Inferior parietal cortex (tissue), 1 donor: ENCODE results near the gene FBXO11.
A peak's percentile ranks its signal among the peaks of the same experiment; 100 is the strongest.
"Not testable (repeated sequence)": the region's sequence is repeated elsewhere in the genome, so short reads cannot be mapped to it uniquely, and the experiment has no call there.

ENCODE experiments used
- DNase-seq: peaks from one replicate; pipeline ENCODE4 v3.0.0-alpha.2; 2016; ENCODE audit errors: extremely low spot score

Gene FBXO11

GRCh38 chr2:47906157-47907038 lies at the start of gene FBXO11:
TSS of gene FBXO11 (minus strand) at chr2:47906498. CDS start at chr2:47905720, 778 bp downstream.
- peak; percentile 95 for DNase-seq

GRCh38 chr2:47950340-47951301 lies 44.3 kb upstream of the FBXO11 start:
- DNase-seq = no peak

DNA sequence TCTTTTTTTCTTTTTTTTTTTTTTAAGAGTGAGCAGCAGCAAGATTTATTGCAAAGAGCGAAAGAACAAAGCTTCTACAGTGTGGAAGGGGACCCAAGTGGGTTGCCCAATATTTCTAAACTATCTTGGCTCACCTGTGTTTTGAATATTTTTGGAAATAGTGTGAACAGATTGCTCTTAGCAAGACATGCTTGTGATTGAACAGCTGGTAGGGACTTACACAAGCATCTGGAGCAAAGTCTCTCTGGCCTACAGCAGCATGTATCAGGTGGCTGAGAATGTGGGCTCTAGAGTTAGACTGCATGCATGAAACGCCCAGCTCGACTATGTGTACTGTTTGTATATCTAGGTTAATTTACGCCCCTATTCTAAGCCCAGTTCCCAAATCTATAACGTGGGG lies 40.3 kb upstream of the FBXO11 start:
- no peak for DNase-seq

DNA sequence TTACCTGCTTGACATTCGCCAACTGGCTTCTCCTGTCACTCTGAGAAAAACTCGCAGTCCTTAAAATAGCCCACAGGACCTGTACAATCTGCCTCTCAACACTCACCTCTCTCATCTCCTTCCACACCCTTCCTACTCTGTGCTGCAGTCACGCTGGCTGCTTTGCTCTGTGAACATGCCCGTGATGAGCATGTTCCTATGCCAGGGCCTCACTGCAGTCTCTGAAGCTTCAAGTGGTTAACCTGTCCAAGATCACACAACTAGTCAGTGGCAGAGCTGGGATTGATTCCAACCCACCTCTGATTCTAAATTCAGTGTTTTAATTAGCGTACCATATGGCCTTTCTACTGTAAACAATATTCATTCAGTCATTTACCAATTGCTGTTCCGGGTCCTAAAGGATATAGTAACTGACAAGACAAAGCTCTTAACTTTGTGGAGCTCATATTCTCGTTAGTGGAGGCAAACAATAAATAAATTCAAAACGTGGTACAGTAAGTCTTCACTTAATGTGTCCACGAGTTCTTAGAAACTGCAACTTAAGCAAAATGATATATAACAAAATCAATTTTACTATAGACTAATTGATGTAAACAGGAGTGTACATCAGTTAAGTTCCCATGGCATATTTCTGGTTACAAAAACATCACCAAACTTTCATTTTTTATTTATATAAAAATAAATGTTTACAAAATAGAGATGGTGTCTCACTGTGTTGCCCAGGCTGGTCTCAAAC lies 38.9 kb upstream of the FBXO11 start:
- no peak for DNase-seq

GRCh38 chr2:47941936-47942335 lies 35.6 kb upstream of the FBXO11 start:
- DNase-seq = no peak

DNA sequence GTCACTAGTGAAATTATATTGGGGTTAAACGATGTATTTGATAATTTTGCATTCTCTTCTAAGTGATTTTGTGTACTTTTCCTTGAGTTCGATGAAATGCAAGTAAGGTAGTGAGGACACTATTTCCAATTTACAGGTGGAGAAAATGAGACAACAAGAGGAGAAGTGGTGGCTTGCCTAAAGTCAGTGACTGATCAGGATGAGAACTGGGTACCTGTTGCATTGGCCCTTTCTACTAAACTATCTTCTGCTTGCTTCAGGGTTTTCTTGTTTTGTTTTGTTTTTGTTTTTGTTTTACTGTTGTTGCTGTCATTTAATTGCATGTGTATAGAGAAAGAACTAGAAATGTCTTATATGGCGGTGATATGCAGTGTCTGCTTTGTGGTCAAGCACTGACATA lies 31.4 kb upstream of the FBXO11 start:
- no peak for DNase-seq

DNA sequence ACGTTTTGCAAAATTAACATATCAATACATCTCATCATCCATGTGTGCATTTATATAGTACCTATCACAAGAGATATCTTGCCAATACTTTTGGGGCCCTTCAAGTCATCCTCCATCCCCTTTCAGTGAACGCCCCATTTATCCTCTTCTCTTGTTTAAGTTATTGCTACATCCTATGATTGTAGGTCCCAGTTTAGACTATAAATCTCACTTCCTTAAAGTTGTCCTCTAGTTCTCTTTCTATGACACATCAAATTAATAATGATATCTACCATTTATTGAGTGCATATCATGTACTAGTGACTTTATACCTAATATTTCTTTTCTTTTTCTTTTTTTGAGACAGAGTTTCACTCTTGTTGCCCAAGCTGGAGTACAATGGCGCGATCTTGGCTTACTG lies 28.8 kb upstream of the FBXO11 start:
- DNase-seq = no peak

- no peak for DNase-seq
These were observed 11.7 kb upstream of the FBXO11 start for GRCh38 chr2:47918043-47918442.

- DNase-seq = no peak
These were observed 11.1 kb upstream of the FBXO11 start for GRCh38 chr2:47917276-47917961.

DNA sequence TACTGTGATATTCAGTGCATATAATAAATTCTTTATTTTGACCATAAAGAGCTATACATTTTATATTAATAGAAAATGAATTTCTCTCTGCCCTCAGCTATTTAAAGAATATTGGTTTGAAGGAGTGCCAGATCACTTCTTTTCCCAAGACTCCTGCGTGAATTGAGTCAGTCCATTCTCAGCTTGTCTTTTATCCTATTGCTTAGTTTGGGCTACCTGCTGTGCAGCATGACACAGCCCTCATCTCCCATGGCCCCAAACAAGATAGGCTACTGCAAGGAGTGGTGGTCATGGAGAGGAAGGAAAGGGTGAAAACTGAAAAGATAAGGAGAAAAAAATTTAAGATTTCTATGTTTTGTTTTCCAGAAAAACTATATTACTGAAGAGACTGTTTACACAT lies 10.1 kb upstream of the FBXO11 start:
- no peak for DNase-seq

DNA sequence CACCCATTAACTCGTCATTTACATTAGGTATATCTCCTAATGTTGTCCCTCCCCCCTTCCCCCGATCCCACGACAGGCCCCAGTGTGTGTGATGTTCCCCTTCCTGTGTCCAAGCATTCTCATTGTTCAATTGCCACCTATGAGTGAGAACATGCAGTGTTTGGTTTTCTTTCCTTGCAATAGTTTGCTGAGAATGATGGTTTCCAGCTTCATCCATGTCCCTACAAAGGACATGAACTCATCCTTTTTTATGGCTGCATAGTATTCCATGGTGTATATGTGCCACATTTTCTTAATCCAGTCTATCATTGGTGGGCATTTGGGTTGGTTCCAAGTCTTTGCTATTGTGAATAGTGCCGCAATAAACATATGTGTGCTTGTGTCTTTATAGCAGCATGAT lies 4.4 kb upstream of the FBXO11 start:
- DNase-seq = not testable (repeated sequence)

DNA sequence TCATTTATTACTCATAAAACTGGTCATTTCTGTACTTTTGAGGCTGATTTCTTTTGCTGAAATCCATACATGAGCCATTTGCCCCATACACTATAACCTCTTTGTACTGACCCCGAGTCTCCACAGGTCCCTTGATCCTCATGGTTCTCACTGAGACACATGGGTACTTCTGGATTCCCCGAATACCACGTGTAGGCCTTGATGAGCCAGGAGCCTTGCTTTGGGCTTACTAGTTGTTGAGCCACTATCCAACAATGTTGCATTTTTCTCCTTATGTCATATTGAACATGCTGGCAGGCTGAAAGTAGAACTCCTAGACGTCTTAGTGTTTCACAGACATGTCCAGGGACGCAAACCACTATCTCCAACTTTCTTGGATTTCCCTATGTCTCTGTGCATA lies 2.4 kb upstream of the FBXO11 start:
- DNase-seq = no peak

GRCh38 chr2:47907039-47907781 lies 912 bp upstream of the FBXO11 start:
- peak; percentile 88 for DNase-seq

DNA sequence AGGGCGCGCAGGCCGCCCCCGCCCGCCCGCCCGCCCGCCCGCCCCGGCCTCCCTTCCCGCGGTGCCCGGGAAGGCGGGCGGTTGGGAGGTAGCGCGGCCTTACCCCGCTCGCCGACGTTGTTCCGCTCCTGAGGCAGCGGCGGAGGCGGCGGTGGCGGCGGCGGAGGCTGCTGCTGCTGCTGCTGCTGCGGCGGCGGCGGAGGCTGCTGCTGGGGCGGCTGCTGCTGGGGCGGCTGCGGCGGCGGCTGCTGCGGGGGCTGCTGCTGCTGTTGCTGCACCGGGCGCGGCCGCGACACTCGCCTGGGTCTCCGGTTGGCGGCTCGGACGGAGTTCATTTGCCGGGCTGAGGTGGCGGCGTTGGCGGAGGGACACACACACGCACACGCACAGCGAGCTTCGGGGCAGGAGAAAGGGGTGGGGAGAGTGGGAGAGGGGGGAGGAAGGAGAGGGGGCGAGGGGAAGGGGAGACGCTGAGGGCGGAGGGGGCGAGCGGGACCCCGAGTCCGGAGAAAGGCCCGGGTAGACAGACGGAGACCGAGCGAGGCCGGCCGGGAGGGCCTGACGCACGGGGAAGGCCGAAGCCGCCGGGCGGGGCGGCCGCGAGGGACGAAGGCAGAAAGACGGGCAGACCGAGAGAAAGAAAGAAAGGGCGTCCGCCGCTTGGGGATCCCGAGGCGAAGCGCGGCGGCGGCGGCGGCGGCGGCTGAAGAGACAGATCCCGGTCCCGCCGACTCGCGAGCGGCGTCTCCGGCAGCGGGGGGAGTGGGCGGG lies 727 bp downstream of the FBXO11 start:
- no peak for DNase-seq

GRCh38 chr2:47903781-47904490 lies 2.4 kb downstream of the FBXO11 start:
- peak; percentile 40 for DNase-seq

DNA sequence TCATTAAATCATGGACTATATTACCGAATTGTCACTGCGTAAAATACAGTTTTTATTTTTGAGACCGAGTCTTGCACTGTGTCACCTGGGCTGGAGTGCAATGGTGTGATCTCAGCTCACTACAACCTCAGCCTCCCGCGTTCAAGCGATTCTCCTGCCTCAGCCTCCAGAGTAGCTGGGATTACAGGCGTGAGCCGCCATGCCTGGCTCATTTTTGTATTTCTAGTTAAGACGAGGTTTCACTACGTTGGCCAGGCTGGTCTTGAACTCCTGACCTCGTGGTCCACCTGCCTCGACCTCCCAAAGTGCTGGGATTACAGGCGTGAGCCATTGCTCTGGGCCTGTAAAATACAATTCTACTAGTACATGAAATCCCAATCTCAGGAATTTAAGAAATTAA lies 4.4 kb downstream of the FBXO11 start:
- not testable (repeated sequence) for DNase-seq

DNA sequence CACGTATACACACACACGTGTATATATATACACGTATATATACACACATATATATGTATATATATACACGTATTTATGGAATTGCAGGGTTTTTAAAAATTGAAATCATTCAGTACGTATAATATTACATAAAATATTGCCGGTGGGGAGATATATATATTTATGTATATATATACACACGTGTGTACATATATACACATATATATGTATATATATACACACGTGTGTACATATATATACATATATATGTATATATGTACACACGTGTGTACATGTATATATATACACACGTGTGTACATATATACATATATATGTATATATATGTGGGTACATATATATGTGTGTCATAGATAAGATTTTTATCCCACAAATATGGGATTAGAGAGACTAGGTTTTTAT lies 5.4 kb downstream of the FBXO11 start:
- DNase-seq = no peak

GRCh38 chr2:47899915-47900816 lies 6.1 kb downstream of the FBXO11 start:
- no peak for DNase-seq
